GM12878 (cell line): ENCODE measurements around the gene PIK3C3. TPM values are rescaled to one million over a fixed set of nuclear protein-coding genes. Genes with fewer than 3 reads are reported as not detected.

Experiments used
- ATAC-seq: fragments of 200-7000 bp; cut with Tn5 transposase; 3 replicates; pipeline ENCODE4 v1.9.1; 2020; ENCODE audit warnings: mild to moderate bottlenecking, moderate library complexity
- BruUV-seq: library from RNA; stranded (reverse); fragments of 400-500 nt; replicated peaks from 2 replicates; lab custom pipeline; 2021; lab: Mats Ljungman, UMichigan
- CTCF ChIA-PET: fragments of 300-600 bp; sonication (Branson Sonifier 250); formaldehyde crosslinking; extraction: SDS; loops from one replicate; lab custom pipeline; 2021; ENCODE audit warnings: inconsistent platforms; lab: Yijun Ruan, JAX
- POLR2A ChIA-PET: fragments of 350-600 bp; formaldehyde crosslinking; extraction: SDS; loops from one replicate; lab custom pipeline; 2021; ENCODE audit warnings: inconsistent platforms; lab: Charles Lee
- RAD21 ChIA-PET: fragments of 300-600 bp; sonication (Branson Sonifier 250); formaldehyde crosslinking; loops from one replicate; lab custom pipeline; 2023; ENCODE audit warnings: antibody characterized with exemption; ENCODE audit not compliant: unreplicated experiment; lab: Charles Lee
- SMC1A ChIA-PET: fragments of 300-600 bp; sonication (Branson Sonifier 250); formaldehyde crosslinking; loops from one replicate; lab custom pipeline; 2023; ENCODE audit not compliant: unreplicated experiment, uncharacterized antibody; lab: Charles Lee
- DNase-seq: peaks from one replicate; pipeline ENCODE4 v3.0.0-alpha.2; 2011; ENCODE audit warnings: low read depth, low spot score
- FAIRE-seq: peaks from 3 replicates; lab custom pipeline; 2011; peaks lifted over from hg19 to GRCh38; lab: Jason Lieb, UNC
- H2AFZ ChIP-seq: 2 replicates; pipeline ENCODE4 v1.6.0; 2011; ENCODE audit warnings: low read depth, low read length, control low read depth; ENCODE audit not compliant: control insufficient read depth
- H3K27ac ChIP-seq: 2 replicates; pipeline ENCODE4 v1.5.1; 2011; ENCODE audit warnings: control low read depth; ENCODE audit not compliant: control insufficient read depth, insufficient read depth
- H3K27me3 ChIP-seq, 2 experiments: replicated peaks in 1 of 2; 2 replicates each; pipeline versions ENCODE4 v1.6.0 to v1.6.1; 2011; ENCODE audit warnings: low read length in 1 of 2; ENCODE audit not compliant: control insufficient read depth in 2 of 2, insufficient read depth in 2 of 2
- H3K36me3 ChIP-seq, 2 experiments: 2 replicates each; pipeline ENCODE4 v1.5.1; 2011; ENCODE audit warnings: low read length in 1 of 2; ENCODE audit not compliant: control insufficient read depth in 2 of 2, insufficient read depth in 2 of 2
- H3K4me1 ChIP-seq: 2 replicates; pipeline ENCODE4 v1.6.1; 2011; ENCODE audit warnings: mild to moderate bottlenecking, low read length, moderate library complexity, mixed read lengths; ENCODE audit not compliant: control insufficient read depth, insufficient read depth
- H3K4me2 ChIP-seq: 2 replicates; pipeline ENCODE4 v1.6.0; 2011; ENCODE audit warnings: control low read depth; ENCODE audit not compliant: control insufficient read depth, insufficient read depth
- H3K4me3 ChIP-seq: fragments of 200-600 bp; sonication (generic); 2 replicates; pipeline ENCODE4 v1.5.1; 2016
- H3K79me2 ChIP-seq: 2 replicates; pipeline ENCODE4 v1.6.0; 2011; ENCODE audit warnings: low read length; ENCODE audit not compliant: control insufficient read depth, insufficient read depth
- H3K9ac ChIP-seq: 2 replicates; pipeline ENCODE4 v1.8.0; 2011; ENCODE audit warnings: low read length, control low read depth, mixed read lengths; ENCODE audit not compliant: control insufficient read depth, insufficient read depth
- H3K9me3 ChIP-seq: replicated peaks from 3 replicates; pipeline ENCODE4 v1.5.1; 2011; ENCODE audit warnings: mild to moderate bottlenecking, low read length; ENCODE audit not compliant: control insufficient read depth, insufficient read depth
- H4K20me1 ChIP-seq: 2 replicates; pipeline ENCODE4 v1.6.0; 2011; ENCODE audit not compliant: control insufficient read depth, insufficient read depth
- ATF7 ChIP-seq: fragments of 450-650 bp; IDR thresholded peaks from 2 replicates; pipeline ENCODE4 v1.6.1; 2016; ENCODE audit warnings: low read depth, mild to moderate bottlenecking
- NR2F1 ChIP-seq: fragments of 450-650 bp; conservative IDR thresholded peaks from 2 replicates; pipeline ENCODE4 v1.6.1; 2017; ENCODE audit warnings: mild to moderate bottlenecking
- POLR2AphosphoS5 ChIP-seq: IDR thresholded peaks from 2 replicates; pipeline ENCODE4 v1.6.1; 2011; ENCODE audit warnings: mild to moderate bottlenecking, low read length, inconsistent platforms
- POU2F2 ChIP-seq: IDR thresholded peaks from 3 replicates; pipeline ENCODE4 v1.6.1; 2011; ENCODE audit warnings: low read depth, mild to moderate bottlenecking, low read length, borderline replicate concordance
- RAD51 ChIP-seq: fragments of 450-650 bp; IDR thresholded peaks from 2 replicates; pipeline ENCODE4 v1.6.1; 2016; ENCODE audit warnings: moderate library complexity, mild to moderate bottlenecking, inconsistent platforms
- RELA ChIP-seq: fragments of 450-650 bp; IDR thresholded peaks from 2 replicates; pipeline ENCODE4 v1.8.0; 2014; ENCODE audit warnings: borderline replicate concordance; ENCODE audit not compliant: partially characterized antibody
- RUNX3 ChIP-seq: IDR thresholded peaks from 2 replicates; pipeline ENCODE4 v1.6.1; 2012; ENCODE audit warnings: low read length, inconsistent platforms
- SUZ12 ChIP-seq: fragments of 200-600 bp; sonication (generic); IDR thresholded peaks from one replicate; pipeline ENCODE4 v1.6.1; 2018; ENCODE audit warnings: antibody characterized with exemption, mild to moderate bottlenecking; ENCODE audit not compliant: unreplicated experiment
- USF1 ChIP-seq: IDR thresholded peaks from 2 replicates; pipeline ENCODE4 v1.6.1; 2011; ENCODE audit warnings: borderline replicate concordance, low read depth, mild to moderate bottlenecking, moderate library complexity, mixed read lengths, low read length; ENCODE audit not compliant: insufficient read depth; ENCODE audit errors: extremely low read length
- in situ Hi-C: fragments of 300-500 bp; cut with MboI; formaldehyde crosslinking; loops from 9 replicates; pipeline ENCODE4 v1.14.3; 2018; ENCODE audit warnings: mixed read lengths
- intact Hi-C: fragments of 100-400 bp; cut with micrococcal nuclease; formaldehyde crosslinking; loops from one replicate; pipeline ENCODE4 v1.14.2; 2022; ENCODE audit not compliant: unreplicated experiment
- polyA plus RNA-seq, 11 experiments: library from polyadenylated mRNA; depleted of rRNA in 4 of 11; unstranded in 6 of 11; stranded (reverse) in 5 of 11; fragments of >200 nt; fragmentation: Nextera tagmentation in 4 of 11; fragmentation: Illumina TruSeq in 1 of 11; extraction: Ambion mirVana in 4 of 11; extraction: Trizol in 1 of 11; gene quantifications; 1 replicate in 1 of 11; 2 replicates in 10 of 11; pipeline versions ENCODE4 v1.2.1 to v1.2.3, GENCODE V29; 2011 to 2016; ENCODE audit warnings: inconsistent platforms in 2 of 11, missing spikeins in 2 of 11, low read depth in 1 of 11
- total RNA-seq, 4 experiments: library from RNA; depleted of rRNA in 3 of 4; stranded (reverse); fragments of >200 nt in 3 of 4; fragmentation: Illumina TruSeq in 1 of 4; extraction: Trizol in 1 of 4; gene quantifications; 2 replicates each; pipeline versions ENCODE4 v1.2.1 to v1.2.3, GENCODE V29; 2013 to 2021

The PIK3C3 gene
- total and polyA plus RNA-seq, 10 of the 15 experiments (the other 5 are each of a cell fraction or from before 2014, with no cell fraction given): 14.4 to 131 (median 32.4) TPM

DNA sequence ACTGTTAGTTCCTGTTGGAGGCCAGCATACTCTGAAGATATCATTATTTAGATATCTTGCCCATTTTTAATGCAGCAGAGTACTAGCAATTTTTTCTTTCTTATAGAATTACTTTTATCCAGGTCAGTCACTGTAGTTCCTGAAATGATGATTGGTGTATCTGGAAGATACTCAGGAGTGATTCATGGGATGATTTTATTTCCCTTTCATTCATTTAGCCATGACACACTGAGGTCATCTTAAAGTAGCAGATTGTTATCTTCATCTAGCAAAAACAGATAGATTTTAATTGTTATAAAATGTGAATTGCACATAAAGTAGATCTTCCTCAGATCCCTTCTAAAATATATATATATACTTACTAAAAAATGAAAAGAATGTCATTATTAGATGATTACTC lies 109.1 kb downstream of the PIK3C3 start:
- ChIA-PET CTCF (interaction anchor here (1.0 to 10.4 kb wide), 3 partner anchors 12 to 50 kb away, joined by 3 to 104 read pairs (median 7); no protein-coding TSS in a partner anchor), POLR2A (no interaction called here), RAD21 (interaction anchor here (1.2 to 1.3 kb wide), 2 partner anchors 17 to 51 kb away, joined by 3 read pairs; no protein-coding TSS in a partner anchor), SMC1A (interaction anchor here (1.4 kb wide), 1 partner anchor 11 kb away, joined by 5 read pairs; no protein-coding TSS in a partner anchor)
- DNase-seq (no peak), FAIRE-seq (no peak), ATAC-seq (no peak)
- no peaks in the 10 kb centered on the region for H3K9me3 ChIP-seq
- H3K4me3 ChIP-seq: no peak overlapping the region
- BruUV-seq: no TSS peak
- H3K9ac ChIP-seq: no peak overlapping the region
- no peaks in the 10 kb centered on the region for H3K4me1 ChIP-seq
- no peaks in the 10 kb centered on the region for H4K20me1 ChIP-seq
- H2AFZ ChIP-seq: no peak overlapping the region
- TF ChIP-seq SUZ12: no peak
- TF ChIP-seq ATF7: no peak
- no peak for TF ChIP-seq RAD51
- TF ChIP-seq RUNX3: no peak
- no peak for TF ChIP-seq NR2F1
- no peak for TF ChIP-seq POLR2AphosphoS5
- TF ChIP-seq POU2F2: no peak
- TF ChIP-seq RELA: no peak
- no peak for TF ChIP-seq USF1
- H3K27me3 ChIP-seq: no peaks in the 10 kb centered on the region
- peaks cover 0 to 9% of the 10 kb centered on the region in 2 experiments; a peak in 2 of 4 replicates for H3K36me3 ChIP-seq
- in situ Hi-C loops (no loop called here), intact Hi-C loops (no loop called here)
- no peak overlapping the region for H3K4me2 ChIP-seq
- no peaks in the 10 kb centered on the region for H3K79me2 ChIP-seq
- H3K27ac ChIP-seq: no peak overlapping the region
